ENCODE results near the gene SPON2. TPM values are rescaled to one million over a fixed set of nuclear protein-coding genes. Genes with fewer than 3 reads are reported as not detected.

The SPON2 gene
- 69.1 TPM for total RNA-seq

DNA sequence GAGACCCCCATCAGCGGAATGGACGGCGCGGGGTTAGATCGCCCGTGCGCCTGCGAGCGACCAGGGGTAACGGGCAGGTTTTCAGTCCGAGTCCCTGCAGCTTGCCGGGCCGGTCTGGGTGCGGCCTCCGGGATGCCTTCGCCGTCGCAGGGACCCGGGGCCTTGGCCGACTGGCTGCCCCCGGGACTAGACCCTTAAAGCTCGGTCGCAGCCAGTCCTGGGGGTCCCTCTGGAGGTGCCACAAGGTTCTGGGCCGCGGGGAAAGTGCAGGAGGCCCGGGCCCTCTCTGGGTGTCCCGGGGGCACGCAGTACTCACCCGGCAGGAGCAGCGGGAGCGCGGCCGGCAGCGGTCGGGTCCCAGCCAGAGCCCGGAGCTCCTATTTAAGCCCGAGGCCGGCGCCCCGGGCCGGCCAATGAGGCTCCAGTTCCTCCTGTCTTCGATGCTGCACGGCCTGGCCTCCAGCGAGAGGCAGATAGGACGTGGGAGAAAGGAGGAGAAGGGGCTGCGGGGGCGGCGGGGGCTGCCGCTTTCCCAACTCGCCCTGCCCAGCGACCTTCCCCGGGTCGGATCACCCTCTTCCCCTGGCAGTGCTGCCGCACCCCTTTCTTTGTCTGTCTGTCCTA is at the start of gene SPON2:
SPON2 (minus strand) TSS at position 356 of the 624 bp plus-strand sequence.

Other genes with a start within 250 kb of the SPON2 start
- 83.1 TPM for gene GAK, start 240.3 kb downstream of the SPON2 start, total RNA-seq
- gene TMEM175, start 240.1 kb downstream of the SPON2 start, total RNA-seq = 22.4 TPM
- gene DGKQ, start 199.0 kb downstream of the SPON2 start, total RNA-seq = 8.8 TPM
- 18.9 TPM for gene IDUA, start 185.5 kb downstream of the SPON2 start, total RNA-seq
- 0.49 TPM for gene SLC26A1, start 179.2 kb downstream of the SPON2 start, total RNA-seq
- gene FGFRL1, start 161.0 kb downstream of the SPON2 start, total RNA-seq = 31.2 TPM
- gene RNF212, start 59.0 kb downstream of the SPON2 start, total RNA-seq = 1.6 TPM
- gene CTBP1, start 76.5 kb upstream of the SPON2 start, total RNA-seq = 200 TPM
- gene MAEA, start 117.3 kb upstream of the SPON2 start, total RNA-seq = 73.7 TPM
- gene UVSSA, start 174.6 kb upstream of the SPON2 start, total RNA-seq = 15.7 TPM
- gene NKX1-1, start 233.9 kb upstream of the SPON2 start, total RNA-seq = not detected

Data from camera-type eye (tissue), 1 donor.